Lower leg skin (tissue), 4 donors: Measurements from ENCODE around the gene ZNF610. TPM values are rescaled to one million over a fixed set of nuclear protein-coding genes. Genes with fewer than 3 reads are reported as not detected.
A peak's percentile ranks its signal among the peaks of the same experiment; 100 is the strongest.
"Not testable (repeated sequence)": the region's sequence is repeated elsewhere in the genome, so short reads cannot be mapped to it uniquely, and the experiment has no call there.

ENCODE experiments used
- DNase-seq, 2 donors: peaks; one replicate each; pipeline ENCODE4 v3.0.0-alpha.2; 2019; ENCODE audit warnings: low spot score in 2 of 2
- H3K4me3 ChIP-seq: fragments of 200-600 bp; sonication (generic); 2 replicates; pipeline ENCODE4 v1.5.1; 2017; ENCODE audit warnings: mild to moderate bottlenecking, low read depth; ENCODE audit not compliant: poor library complexity, severe bottlenecking
- POLR2A ChIP-seq, 2 donors: fragments of 450-650 bp; IDR thresholded peaks; one replicate each; pipeline ENCODE4 v1.6.1; 2016 to 2017; ENCODE audit warnings: antibody characterized with exemption in 2 of 2, mild to moderate bottlenecking in 1 of 2, moderate library complexity in 1 of 2
- WGBS, 2 donors: methylation state at CpG; one replicate each; pipeline ENCODE4 v1.1.5; 2018; 5-methylcytosine and 5-hydroxymethylcytosine counted together
- intact Hi-C: fragments of 100-400 bp; cut with DNase I; formaldehyde crosslinking; loops from one replicate; pipeline ENCODE4 v1.15.0; 2023; ENCODE audit warnings: low total_unique reads
- total RNA-seq, 4 donors: library from RNA; depleted of rRNA; stranded (reverse); fragments of >200 nt; gene quantifications; one replicate each; pipeline ENCODE4 v1.1.0, GENCODE V29; 2016
- TF ChIP-seq, protein P1 (sequence below), 3 donors: fragments of 450-650 bp; IDR thresholded peaks; one replicate each; pipeline ENCODE4 v1.5.1; 2016; ENCODE audit warnings: antibody characterized with exemption in 3 of 3, mild to moderate bottlenecking in 3 of 3, moderate library complexity in 2 of 3

Gene ZNF610
- 1 to 10 TPM in 1 of 4 donors, under 1 TPM in 3; 0.67 to 1.3 (median 0.87) TPM for total RNA-seq

DNA sequence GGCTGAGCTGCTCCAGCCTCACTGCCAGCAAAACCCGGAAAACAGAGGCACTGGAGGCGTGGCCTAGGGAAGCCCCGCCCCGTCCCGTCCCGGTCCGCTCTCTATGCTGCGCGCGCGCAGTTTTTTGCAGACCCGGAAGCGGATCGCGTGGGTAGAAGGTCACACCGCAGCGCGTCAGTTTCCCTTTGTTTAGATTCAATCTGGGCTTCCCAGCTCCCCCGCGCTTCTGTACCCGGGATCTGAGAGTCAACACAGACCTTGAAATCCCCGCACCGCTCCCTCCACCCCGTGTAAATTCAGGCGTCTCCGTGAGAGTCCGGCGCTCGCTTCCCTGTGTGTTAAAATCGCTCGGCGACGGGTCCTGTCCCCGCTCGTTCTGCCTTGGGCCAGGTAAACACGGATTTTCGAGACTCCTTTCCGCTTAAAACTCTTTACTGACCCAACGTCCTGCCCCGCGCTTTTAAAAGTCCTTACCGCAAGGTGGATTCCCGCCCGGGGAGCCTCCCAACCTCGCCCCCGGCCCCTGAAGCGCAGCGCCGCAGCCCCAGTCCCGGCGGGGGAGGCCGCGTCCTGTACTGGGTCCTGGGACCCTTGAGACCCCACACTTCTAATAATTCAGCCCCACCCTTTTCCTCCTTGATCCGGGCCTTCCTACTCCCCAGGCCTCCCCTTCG lies at the start of gene ZNF610:
Gene ZNF610, plus strand, starts transcription at position 127 of the 674 bp plus-strand sequence. CDS start 12,930 bp downstream, outside the sequence.
- TF ChIP-seq, protein P1, sequence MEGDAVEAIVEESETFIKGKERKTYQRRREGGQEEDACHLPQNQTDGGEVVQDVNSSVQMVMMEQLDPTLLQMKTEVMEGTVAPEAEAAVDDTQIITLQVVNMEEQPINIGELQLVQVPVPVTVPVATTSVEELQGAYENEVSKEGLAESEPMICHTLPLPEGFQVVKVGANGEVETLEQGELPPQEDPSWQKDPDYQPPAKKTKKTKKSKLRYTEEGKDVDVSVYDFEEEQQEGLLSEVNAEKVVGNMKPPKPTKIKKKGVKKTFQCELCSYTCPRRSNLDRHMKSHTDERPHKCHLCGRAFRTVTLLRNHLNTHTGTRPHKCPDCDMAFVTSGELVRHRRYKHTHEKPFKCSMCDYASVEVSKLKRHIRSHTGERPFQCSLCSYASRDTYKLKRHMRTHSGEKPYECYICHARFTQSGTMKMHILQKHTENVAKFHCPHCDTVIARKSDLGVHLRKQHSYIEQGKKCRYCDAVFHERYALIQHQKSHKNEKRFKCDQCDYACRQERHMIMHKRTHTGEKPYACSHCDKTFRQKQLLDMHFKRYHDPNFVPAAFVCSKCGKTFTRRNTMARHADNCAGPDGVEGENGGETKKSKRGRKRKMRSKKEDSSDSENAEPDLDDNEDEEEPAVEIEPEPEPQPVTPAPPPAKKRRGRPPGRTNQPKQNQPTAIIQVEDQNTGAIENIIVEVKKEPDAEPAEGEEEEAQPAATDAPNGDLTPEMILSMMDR (IDR thresholded peaks at IDR 0.05) = no peak
- TF ChIP-seq POLR2A (IDR thresholded peaks at IDR 0.05) = no peak
- intact Hi-C loops = no loop called here
- peak within 1 kb of the TSS; percentile 46 for H3K4me3 ChIP-seq
- DNase-seq = peak; percentile 79 to 97
- WGBS, 2 donors = 1 to 2% methylated on average over 53 to 55 of the region's 55 CpGs

DNA sequence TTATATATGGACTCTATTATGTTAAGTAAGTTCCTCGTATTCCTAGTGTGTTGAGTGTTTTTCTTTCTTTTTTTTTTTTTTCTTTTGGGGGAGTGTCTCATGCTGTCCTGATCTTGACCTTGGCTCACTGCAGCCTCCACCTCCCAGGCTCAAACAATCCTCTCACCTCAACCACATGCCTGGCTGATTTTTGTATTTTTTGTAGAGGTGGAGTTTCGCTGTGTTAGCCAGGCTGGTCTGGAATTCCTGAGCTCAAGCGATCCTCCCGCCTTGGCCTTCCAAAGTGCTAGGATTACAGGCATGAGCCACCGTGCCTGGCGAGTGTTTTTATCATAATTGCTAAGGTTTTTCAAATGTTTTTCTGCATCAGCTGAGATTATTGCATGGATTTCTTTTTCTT lies 49.8 kb upstream of the ZNF610 start:
- intact Hi-C loops = no loop called here
- no peak overlapping the region for H3K4me3 ChIP-seq
- WGBS, 2 donors = 93 to 97% methylated on average over 6 of the region's 6 CpGs
- DNase-seq = no peak
- TF ChIP-seq POLR2A (IDR thresholded peaks at IDR 0.05) = no peak
- TF ChIP-seq, protein P1 (IDR thresholded peaks at IDR 0.05) = no peak

DNA sequence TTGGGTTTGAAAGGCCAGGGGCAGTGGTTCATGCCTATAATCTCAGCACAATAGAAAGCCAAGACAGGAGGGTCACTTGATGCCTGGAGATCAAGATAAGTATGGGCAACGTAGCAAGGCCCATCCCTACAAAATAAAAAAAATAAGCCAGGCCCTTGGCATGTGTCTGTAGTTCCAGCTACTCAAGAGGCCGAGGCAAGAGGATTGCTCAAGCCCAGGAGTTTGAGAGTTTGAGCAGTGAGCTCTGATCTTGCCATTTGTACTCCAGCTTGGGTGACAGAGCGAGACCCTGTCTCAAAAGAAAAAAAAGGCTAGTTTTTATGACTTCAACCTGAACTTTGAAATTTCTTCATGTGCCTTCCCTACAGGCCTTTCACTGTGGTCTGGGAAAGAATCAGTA lies 44.3 kb upstream of the ZNF610 start:
- no peak for DNase-seq
- WGBS, 2 donors = 89 to 97% methylated on average over 3 of the region's 3 CpGs
- intact Hi-C loops = no loop called here
- no peak overlapping the region for H3K4me3 ChIP-seq
- TF ChIP-seq POLR2A (IDR thresholded peaks at IDR 0.05) = no peak
- TF ChIP-seq, protein P1 (IDR thresholded peaks at IDR 0.05) = no peak

DNA sequence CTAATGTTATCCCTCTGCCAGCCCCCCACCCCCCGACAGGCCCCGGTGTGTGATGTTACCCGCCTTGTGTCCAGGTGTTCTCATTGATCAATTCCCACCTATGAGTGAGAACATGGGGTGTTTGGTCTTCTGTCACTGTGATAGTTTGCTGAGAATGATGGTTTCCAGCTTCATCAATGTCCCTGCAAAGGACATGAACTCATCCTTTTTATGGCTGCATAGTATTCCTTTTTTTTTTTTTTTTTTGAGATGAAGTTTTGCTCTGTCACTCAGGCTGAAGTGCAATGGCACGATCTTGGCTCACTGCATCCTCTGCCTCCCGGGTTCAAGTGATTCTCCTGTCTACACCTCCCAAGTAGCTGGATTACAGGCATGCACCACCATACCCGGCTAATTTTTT lies 43.1 kb upstream of the ZNF610 start:
- DNase-seq, intact Hi-C loops, H3K4me3 ChIP-seq: not testable (repeated sequence)
- WGBS, 2 donors = 96 to 99% methylated on average over 6 of the region's 6 CpGs

DNA sequence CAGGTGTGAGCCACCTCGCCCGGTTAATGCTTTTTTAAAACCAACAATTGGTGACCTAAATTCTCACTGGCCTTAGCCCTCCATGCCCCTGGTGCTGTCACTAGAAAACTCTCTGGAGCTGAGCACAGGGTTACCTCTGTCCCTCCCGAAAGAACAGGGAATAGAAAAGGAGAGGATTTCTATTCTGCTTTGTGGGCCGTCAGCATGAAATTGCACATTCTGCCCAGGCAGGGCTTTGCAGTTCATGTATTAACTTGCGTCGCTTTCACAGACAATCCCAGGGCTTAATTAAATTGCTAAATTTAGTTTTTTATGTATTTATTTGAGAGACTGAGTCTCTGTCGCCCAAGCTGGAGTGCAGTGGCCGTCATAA lies 39.7 kb upstream of the ZNF610 start:
- 17 to 21% methylated on average over 8 of the region's 8 CpGs for WGBS, 2 donors

DNA sequence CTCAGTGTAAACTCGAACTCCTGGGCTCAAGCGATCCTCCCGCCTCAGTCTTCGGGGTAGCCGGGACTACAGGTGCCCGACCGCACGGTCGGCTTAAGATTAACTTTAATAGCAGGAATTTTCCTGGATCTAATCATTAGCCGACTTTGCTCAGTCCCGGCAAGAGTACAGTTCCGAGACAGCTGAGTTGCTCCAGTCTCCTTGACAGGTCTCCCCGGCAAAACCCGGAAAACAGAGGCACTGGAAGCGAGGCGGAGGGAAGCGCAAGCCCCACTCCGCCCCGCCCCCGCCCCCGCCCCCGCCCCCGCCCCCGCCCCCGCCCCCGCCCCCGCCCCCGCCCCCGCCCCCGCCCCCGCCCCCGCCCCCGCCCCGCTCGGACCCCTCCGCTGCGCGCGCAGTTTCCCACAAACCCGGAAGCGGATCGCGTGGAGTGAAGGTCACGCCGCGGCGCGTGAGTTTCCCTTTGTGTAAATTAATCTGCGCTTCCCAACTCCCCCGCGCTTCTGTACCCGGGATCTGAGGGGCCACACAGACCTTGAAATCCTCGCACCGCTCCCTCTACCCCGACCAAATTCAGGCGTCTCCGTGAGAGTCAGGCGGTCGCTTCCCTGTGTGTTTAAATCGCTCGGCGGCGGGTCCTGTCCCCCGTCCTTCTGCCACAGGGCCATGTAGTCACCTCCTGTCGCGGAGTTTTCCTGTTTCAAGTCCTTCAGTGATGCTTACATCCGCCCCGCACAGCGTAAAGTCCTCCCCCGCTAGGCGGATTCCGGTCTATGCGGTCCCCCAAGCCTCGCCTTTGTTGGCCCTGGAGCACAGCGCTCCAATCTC lies 39.1 kb upstream of the ZNF610 start, which contains the start of gene ZNF480:
Gene ZNF480, plus strand, starts transcription at position 397 of the 828 bp plus-strand sequence. CDS start 3,244 bp downstream, outside the sequence.
- intact Hi-C loops = no loop called here
- DNase-seq = peak; percentile 71 to 97
- H3K4me3 ChIP-seq = peak within 1 kb of the TSS; percentile 87
- TF ChIP-seq POLR2A (IDR thresholded peaks at IDR 0.05) = peak in 1 of 2 donors; percentile 53
- TF ChIP-seq, protein P1 (IDR thresholded peaks at IDR 0.05) = no peak
- 0 to 1% methylated on average over 41 to 54 of the region's 75 CpGs for whole genome bisulfite sequencing, 2 donors

More for the DNA sequence above, 39.7 kb upstream of the ZNF610 start:
- H3K4me3 ChIP-seq = peak overlapping the region; percentile 35
- no peak for DNase-seq
- no peak for TF ChIP-seq POLR2A (IDR thresholded peaks at IDR 0.05)
- TF ChIP-seq, protein P1 (IDR thresholded peaks at IDR 0.05) = no peak
- intact Hi-C loops = no loop called here
